ENCODE results near the gene RBMS3.
"Not testable (repeated sequence)": the region's sequence is repeated elsewhere in the genome, so short reads cannot be mapped to it uniquely, and the experiment has no call there.

RBMS3 gene

GRCh38 chr3:29280404-29281093 is at the start of gene RBMS3:
Gene RBMS3, plus strand, starts transcription at chr3:29281071.
- DNase-seq: no peak

- not testable (repeated sequence) for DNase-seq
Measured at GRCh38 chr3:29233126-29233525, 47.7 kb upstream of the RBMS3 start.

GRCh38 chr3:29236146-29236840 is 44.6 kb upstream of the RBMS3 start:
- no peak for DNase-seq

GRCh38 chr3:29239376-29239775 is 41.5 kb upstream of the RBMS3 start:
- DNase-seq: no peak

GRCh38 chr3:29240248-29240647 is 40.6 kb upstream of the RBMS3 start:
- no peak for DNase-seq

- no peak for DNase-seq
Measured at GRCh38 chr3:29240887-29241286, 40.0 kb upstream of the RBMS3 start.

GRCh38 chr3:29241855-29242254 is 39.0 kb upstream of the RBMS3 start:
- DNase-seq: no peak

GRCh38 chr3:29242296-29242695 is 38.6 kb upstream of the RBMS3 start:
- no peak for DNase-seq

- no peak for DNase-seq
Measured at GRCh38 chr3:29245441-29245840, 35.4 kb upstream of the RBMS3 start.

GRCh38 chr3:29247088-29247745 is 33.7 kb upstream of the RBMS3 start:
- DNase-seq: no peak

- no peak for DNase-seq
Measured at GRCh38 chr3:29249829-29250345, 31.0 kb upstream of the RBMS3 start.

- no peak for DNase-seq
Measured at GRCh38 chr3:29255854-29256696, 24.8 kb upstream of the RBMS3 start.

- DNase-seq: no peak
Measured at GRCh38 chr3:29258161-29258560, 22.7 kb upstream of the RBMS3 start.

GRCh38 chr3:29261119-29261518 is 19.8 kb upstream of the RBMS3 start:
- no peak for DNase-seq

- DNase-seq: no peak
Measured at GRCh38 chr3:29263476-29263875, 17.4 kb upstream of the RBMS3 start.

- no peak for DNase-seq
Measured at GRCh38 chr3:29265509-29266072, 15.3 kb upstream of the RBMS3 start.

- no peak for DNase-seq
Measured at GRCh38 chr3:29267226-29267625, 13.6 kb upstream of the RBMS3 start.

GRCh38 chr3:29268651-29269050 is 12.2 kb upstream of the RBMS3 start:
- no peak for DNase-seq

- DNase-seq: no peak
Measured at GRCh38 chr3:29270752-29271151, 10.1 kb upstream of the RBMS3 start.

- no peak for DNase-seq
Measured at GRCh38 chr3:29271475-29271874, 9.4 kb upstream of the RBMS3 start.

- no peak for DNase-seq
Measured at GRCh38 chr3:29274667-29275066, 6.2 kb upstream of the RBMS3 start.

GRCh38 chr3:29275309-29275708 is 5.6 kb upstream of the RBMS3 start:
- no peak for DNase-seq

- no peak for DNase-seq
Measured at GRCh38 chr3:29277249-29277648, 3.6 kb upstream of the RBMS3 start.

Data from cerebellar nuclear complex (tissue), 1 donor.